ENCODE measurements around the gene LAPTM5.

The LAPTM5 gene

DNA sequence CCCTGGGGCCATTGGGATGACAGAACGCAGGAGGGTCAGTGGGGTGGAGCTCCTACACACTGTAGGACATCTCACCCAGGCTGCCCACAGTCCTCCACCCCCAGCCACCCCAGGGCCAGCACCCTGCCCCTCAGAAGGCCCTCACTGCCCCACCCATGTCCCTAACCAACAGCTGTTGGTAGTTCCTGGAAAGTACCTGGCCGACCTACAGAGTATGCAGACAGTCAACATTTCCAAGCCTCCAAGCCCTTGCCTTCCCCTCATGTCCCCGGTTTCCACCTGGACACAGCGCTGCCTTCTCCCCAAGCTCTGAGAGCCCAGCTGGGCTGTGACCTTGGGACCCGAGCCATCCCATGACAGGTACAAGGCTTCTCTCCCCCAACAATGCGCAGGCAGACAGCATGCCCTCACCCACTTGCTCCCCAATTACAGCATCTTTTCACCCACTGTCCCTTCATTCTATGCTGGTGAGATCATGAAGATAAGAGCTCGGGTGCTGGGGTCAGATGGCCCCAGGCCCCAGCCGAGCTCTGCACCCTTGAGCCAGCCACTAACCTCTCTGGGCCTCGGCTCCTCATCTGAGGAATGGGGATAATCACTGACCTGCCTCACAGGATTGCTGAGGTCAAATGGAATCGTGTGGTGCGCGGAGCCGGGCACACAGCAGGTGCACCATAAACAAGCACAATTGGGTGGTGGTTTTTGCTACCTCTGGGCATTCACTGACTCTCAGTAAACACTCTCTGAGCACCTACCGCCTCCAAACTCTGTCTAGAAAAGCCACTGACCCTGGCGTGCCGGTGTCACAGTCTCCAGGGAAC, 11.2 kb downstream of the LAPTM5 start:
- DNase-seq (ENCODE audit: extremely low spot score, insufficient read length, low read depth) (no peak), FAIRE-seq (no peak)

DNA sequence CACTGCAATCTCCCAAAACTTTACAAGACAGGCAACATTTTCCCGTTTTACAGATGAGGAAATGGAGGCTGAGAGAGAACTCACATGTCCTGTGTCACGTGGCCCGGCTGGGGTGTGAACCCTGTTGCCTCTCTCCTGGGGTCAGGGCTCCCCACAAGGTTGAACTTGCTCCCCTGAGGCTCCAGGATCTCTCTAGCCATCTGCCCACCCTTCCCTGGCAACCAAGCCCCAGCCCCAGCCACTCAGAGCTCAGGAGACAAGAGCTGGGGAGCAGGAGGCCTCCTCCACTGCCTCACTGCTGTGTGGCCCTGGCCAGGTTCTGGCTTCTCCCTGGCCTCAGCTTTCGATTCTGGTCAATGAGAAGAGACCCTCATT, 11.8 kb downstream of the LAPTM5 start:
- FAIRE-seq (peak; percentile 81), DNase-seq (ENCODE audit: extremely low spot score, insufficient read length, low read depth) (no peak)

GRCh38 chr1:30745156-30745833, 12.3 kb downstream of the LAPTM5 start:
- peak; percentile 52 for FAIRE-seq
- no peak for DNase-seq (ENCODE audit: extremely low spot score, insufficient read length, low read depth)

GRCh38 chr1:30744060-30744756, 13.4 kb downstream of the LAPTM5 start:
- no peak for DNase-seq (ENCODE audit: extremely low spot score, insufficient read length, low read depth)
- peak; percentile 98 for FAIRE-seq

DNA sequence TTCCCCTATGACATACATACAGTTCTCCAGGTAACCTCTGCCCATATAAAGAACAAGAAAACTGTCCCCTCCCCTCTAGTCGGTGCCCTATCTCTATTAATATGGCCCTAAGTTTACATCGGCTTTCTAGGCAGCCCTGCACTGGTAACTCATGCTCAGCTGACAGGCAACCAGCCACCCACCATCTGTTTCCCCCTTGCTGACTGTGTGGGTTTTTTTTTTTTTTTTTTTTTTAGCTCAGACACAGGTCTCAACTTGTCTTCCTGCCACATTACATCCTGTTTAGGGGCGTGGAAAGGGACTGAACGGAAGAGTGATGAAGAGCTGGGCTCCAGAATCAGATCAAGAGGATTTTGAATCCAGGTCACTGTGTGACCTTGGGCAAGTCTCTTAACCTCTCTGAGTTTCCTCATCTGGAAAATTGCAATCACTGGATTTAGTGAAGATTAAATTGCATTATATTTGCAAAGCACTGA, 14.0 kb downstream of the LAPTM5 start:
- FAIRE-seq (no peak), DNase-seq (ENCODE audit: extremely low spot score, insufficient read length, low read depth) (peak; percentile 69)

- FAIRE-seq, result no peak
- DNase-seq (ENCODE audit: extremely low spot score, insufficient read length, low read depth), result no peak
Observed at GRCh38 chr1:30742963-30743559, 14.5 kb downstream of the LAPTM5 start.

DNA sequence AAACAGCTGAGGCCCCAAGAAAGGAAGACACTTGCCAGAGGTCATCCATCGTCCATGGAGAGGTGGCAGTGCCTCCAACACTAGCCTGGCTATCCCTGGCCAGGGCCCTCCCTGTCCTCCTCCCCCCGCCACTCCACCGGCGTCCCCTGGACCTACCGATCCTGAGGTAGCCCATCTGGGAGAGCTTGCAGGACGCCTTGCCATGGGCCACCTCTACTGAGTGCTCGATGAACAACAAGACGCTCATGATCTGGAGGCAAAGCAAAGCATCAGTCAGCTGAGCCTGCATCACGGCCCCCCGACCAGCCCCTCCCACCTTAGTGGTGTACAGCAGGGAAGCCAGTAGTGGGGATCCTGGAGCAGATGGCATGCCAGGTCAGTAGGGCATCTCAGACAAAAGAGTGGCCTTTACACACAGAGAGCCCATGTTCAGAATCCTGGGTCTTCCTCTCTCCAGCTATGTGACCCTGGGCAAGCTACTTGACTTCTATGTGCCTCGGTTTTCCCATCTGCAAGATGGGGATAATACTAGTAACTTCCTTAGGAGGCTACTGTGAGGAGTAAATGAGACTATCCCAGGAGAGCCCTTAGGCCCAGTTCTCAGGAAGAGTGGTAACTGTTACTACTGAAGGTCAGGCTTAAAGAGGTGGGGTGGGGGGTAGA, 15.1 kb downstream of the LAPTM5 start:
- DNase-seq (ENCODE audit: extremely low spot score, insufficient read length, low read depth), result no peak
- no peak for FAIRE-seq

- DNase-seq (ENCODE audit: extremely low spot score, insufficient read length, low read depth), result no peak
- FAIRE-seq, result peak; percentile 29
Observed at GRCh38 chr1:30741239-30741894, 16.2 kb downstream of the LAPTM5 start.

GRCh38 chr1:30740251-30741238, 17.0 kb downstream of the LAPTM5 start:
- no peak for DNase-seq (ENCODE audit: extremely low spot score, insufficient read length, low read depth)
- peak; percentile 9 for FAIRE-seq

- no peak for FAIRE-seq
- DNase-seq (ENCODE audit: extremely low spot score, insufficient read length, low read depth), result no peak
Observed at GRCh38 chr1:30739601-30740000, 18.0 kb downstream of the LAPTM5 start.

DNA sequence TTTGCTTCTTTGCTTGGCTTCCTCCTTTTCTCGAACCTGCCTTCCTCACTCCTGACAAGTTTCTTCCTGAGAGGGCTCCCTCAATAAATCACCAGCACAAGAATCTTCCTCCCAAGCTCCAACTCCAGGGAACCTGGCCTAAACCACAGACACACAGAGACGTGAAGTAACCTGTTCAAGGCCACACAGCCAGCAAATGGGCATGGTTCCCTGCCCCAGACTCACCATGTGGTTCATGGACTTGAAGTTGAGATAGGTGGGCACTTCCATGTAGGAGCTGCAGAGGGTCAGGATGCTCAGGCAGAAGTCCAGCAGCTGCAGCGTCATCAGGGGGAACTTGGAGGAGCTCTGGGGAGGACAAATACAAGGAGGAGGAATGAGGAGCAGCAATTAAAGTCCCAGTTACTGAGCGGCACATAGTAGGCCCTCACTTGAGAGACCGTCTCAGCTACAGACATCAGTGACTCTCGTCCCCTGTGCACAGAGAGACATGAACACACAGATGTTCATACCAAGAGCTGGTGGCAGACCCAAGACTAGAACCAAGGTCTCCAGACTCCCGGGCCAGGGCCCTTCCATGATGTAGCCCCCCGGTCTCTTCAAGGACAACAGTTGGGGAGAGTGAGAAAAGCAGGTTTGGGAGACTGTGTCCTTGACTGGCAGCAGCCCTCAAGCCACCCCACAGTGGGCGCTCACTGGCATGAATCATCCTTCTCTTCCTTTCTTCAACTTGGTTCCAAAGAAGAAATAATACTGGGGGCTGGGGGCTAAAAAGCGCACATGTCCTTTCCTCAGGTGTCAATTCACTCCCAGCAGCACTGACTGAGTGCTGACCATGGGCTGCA, 18.6 kb downstream of the LAPTM5 start:
- DNase-seq (ENCODE audit: extremely low spot score, insufficient read length, low read depth) (no peak), FAIRE-seq (no peak)

DNA sequence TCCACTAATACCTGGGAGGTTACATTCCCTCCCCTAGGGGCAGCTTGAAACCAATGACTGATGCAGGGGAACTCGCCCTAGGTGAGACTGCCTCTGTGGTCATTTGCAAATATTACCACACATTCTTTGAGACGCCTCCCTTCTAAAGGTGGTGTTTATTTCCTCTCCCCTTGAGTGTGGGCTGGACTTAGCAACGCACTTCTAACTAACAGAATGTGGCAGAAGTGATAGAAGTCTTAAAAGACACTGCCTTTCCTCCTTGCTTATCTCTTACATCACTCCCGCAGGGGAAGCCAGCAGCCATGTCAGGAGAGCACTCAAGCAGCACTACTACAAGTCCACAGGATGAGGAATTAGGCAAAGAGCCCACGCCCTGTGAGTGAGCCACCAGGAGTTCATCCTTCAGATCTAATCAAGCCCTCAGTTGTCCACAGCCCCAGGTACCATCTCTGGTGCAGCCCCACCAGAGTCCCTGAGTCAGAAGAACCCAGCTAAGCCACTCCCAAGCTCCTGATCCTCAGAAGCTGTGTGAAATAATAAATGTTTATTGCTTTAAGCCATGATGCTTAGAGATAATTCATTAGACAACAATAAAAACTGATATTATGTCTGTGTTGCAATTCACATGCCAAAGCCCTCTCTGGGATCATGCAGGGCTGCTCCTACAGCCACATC, 19.4 kb downstream of the LAPTM5 start:
- DNase-seq (ENCODE audit: extremely low spot score, insufficient read length, low read depth), result no peak
- peak; percentile 67 for FAIRE-seq

- no peak for DNase-seq (ENCODE audit: extremely low spot score, insufficient read length, low read depth)
Observed at GRCh38 chr1:30737357-30738039, 20.1 kb downstream of the LAPTM5 start.

DNA sequence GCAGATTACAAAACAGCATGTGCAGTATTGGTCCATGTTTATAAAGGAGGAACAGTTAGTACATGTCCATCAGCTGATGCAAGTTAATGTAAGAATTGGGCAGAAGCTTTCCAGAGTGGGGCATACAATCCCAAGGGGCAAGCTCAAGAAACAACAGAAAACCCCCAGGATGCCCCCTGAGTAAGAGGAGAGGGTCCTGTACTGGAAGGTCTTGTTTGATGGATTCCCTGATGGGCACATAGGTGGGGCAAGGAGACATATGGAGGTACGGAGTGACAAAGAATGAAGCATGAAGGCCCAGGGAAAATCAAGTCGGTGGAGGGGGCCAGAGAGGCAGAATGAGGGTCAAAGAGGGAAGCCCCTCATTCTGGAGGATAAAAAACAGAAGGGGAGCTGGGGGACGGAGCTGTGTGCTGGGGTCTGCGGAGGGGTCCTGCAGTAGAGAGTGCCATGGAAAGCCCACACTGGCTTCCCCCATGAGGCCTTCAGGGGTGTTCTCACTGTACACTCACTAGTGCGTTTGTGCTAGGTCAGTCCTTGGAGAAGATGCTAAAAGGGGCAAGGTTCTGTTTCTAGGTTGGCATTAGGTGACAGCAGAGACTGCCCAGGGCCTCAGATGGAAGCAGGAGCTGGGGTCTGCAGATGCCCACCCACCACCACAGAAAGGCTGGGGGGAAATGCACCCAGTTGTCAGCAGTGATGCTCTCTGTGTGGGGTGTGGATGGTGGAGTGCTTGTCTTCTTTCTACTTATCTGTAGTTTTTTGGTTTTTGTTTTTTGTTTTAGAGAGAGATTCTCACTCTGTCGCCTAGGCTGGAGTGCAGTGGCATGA, 21.7 kb downstream of the LAPTM5 start:
- DNase-seq (ENCODE audit: extremely low spot score, insufficient read length, low read depth), result no peak
- FAIRE-seq, result no peak

More at GRCh38 chr1:30737357-30738039, 20.1 kb downstream of the LAPTM5 start:
- FAIRE-seq, result no peak

GRCh38 chr1:30735124-30735523, 22.4 kb downstream of the LAPTM5 start:
- FAIRE-seq (no peak), DNase-seq (ENCODE audit: extremely low spot score, insufficient read length, low read depth) (no peak)
